ENCODE measurements around the gene ZFYVE21. TPM values are rescaled to one million over a fixed set of nuclear protein-coding genes. Genes with fewer than 3 reads are reported as not detected.

ZFYVE21 gene
- total RNA-seq, 1 experiment from 2014 or later, result 31.3 TPM

DNA sequence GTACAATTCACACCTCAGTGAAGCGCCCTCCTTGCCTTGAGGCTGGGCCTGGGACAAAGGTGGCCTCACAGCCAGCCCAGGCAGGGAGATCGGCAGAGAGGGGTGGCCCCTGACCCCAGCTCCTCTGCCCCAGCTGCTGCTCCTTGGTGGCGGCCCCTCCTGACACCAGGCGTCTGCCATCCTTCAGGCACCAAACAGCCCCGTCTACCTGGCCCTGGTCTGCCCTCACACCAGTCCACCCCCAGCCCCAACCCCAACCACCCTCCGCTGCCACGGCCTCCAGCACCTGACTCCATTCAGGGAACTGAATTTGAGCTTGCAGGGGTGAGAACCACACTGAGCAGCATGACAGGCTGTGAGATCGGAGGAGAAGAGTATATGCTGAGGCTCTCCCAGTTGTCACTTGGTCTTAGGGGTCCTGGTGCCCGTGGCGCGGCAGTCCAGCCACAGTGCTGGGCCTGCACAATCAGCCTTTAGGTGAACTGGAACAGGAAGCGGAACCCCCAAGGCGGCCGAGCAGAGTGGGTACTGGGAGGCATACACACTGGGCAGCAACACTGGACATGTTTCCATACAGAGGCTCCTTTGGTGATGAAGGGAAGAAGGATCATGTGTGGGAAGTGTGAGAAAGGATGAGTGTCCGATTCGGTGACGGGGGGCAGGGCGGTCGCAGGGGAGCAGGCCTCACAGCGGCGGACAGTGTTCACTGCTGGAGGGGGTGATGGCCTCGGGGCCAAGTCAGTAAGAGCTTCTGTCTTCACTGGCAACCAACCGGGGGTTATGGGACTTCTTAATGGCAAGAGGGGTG, 18.7 kb downstream of the ZFYVE21 start (continued):
- TF ChIP-seq, protein P1, sequence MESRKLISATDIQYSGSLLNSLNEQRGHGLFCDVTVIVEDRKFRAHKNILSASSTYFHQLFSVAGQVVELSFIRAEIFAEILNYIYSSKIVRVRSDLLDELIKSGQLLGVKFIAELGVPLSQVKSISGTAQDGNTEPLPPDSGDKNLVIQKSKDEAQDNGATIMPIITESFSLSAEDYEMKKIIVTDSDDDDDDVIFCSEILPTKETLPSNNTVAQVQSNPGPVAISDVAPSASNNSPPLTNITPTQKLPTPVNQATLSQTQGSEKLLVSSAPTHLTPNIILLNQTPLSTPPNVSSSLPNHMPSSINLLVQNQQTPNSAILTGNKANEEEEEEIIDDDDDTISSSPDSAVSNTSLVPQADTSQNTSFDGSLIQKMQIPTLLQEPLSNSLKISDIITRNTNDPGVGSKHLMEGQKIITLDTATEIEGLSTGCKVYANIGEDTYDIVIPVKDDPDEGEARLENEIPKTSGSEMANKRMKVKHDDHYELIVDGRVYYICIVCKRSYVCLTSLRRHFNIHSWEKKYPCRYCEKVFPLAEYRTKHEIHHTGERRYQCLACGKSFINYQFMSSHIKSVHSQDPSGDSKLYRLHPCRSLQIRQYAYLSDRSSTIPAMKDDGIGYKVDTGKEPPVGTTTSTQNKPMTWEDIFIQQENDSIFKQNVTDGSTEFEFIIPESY (IDR thresholded peaks at IDR 0.05; ENCODE audit: extremely low read depth, insufficient replicate concordance, low read length), result no peak
- TF ChIP-seq ATF3 (IDR thresholded peaks at IDR 0.05), result no peak
- TF ChIP-seq CEBPB (IDR thresholded peaks at IDR 0.05; ENCODE audit: low read depth), result no peak
- no peak for TF ChIP-seq ZNF274 (IDR thresholded peaks at IDR 0.05; ENCODE audit: low read depth, low read length)
- no peak for TF ChIP-seq SP1 (IDR thresholded peaks at IDR 0.05; ENCODE audit: low read depth)
- TF ChIP-seq MAX (IDR thresholded peaks at IDR 0.05), result no peak
- TF ChIP-seq EZH2phosphoT487 (IDR thresholded peaks at IDR 0.05; ENCODE audit: borderline replicate concordance), result no peak

DNA sequence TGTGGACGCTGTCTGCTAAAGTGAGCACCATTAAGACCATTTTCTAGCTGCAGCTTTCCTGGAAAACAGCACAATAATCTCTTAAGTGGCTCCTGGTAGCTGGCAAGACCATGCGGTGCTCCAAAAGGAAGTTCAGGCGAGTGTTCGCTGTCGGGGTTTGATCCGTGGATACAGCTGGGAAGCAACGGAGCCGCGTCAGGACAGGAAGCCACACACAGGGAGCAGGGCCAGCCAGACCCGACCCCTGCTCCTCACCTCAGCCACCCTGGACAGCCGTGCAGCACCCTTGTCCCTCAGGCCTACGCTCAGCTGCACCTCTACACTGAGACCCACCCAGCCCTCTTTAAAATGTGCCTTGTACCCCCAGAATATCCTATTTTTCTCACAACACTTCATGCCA, 19.4 kb downstream of the ZFYVE21 start:
- Histone ChIP-seq H3K4me3 (replicated peaks in 1 of 2; ENCODE audit: low read depth in 1 of 2, low read length in 2 of 2) (no peak overlapping the region), H3K9ac (ENCODE audit: low read length) (no peak overlapping the region), H3K4me1 (ENCODE audit: control insufficient read depth in 1 of 2, insufficient read depth in 2 of 2, low read length in 2 of 2) (no peaks in the 10 kb centered on the region), H3K27ac (ENCODE audit: low read depth, low read length) (no peak overlapping the region), H3K9me2 (ENCODE audit: insufficient read depth) (no peaks in the 10 kb centered on the region), H3K36me3 (ENCODE audit: control insufficient read depth in 1 of 2, insufficient read depth in 2 of 2, low read length in 2 of 2) (peaks cover 3 to 6% of the 10 kb centered on the region in 2 experiments; a peak in 3 of 4 replicates), H3K9me3 (ENCODE audit: control insufficient read depth in 1 of 2, insufficient read depth in 1 of 2, low read depth in 1 of 2, low read length in 2 of 2) (no peaks in the 10 kb centered on the region), H3K4me2 (ENCODE audit: low read length) (no peak overlapping the region), H4K20me1 (ENCODE audit: insufficient read depth) (no peaks in the 10 kb centered on the region), H3K27me3 (ENCODE audit: insufficient read depth, low read length) (no peaks in the 10 kb centered on the region), H2AFZ (ENCODE audit: low read depth, low read length, poor library complexity, severe bottlenecking) (no peak overlapping the region), H3K79me2 (ENCODE audit: insufficient read depth, low read length) (no peaks in the 10 kb centered on the region)
- intact Hi-C loops (cut with micrococcal nuclease), result no loop called here
- RAD21 ChIA-PET (ENCODE audit: low non-redundant PET in 1 of 2, low total read pairs in 2 of 2, uncharacterized antibody in 2 of 2, unreplicated experiment in 2 of 2), result no interaction called here
- TF ChIP-seq MAX (IDR thresholded peaks at IDR 0.05) (no peak), ATF3 (IDR thresholded peaks at IDR 0.05) (no peak), TCF7L2 (IDR thresholded peaks at IDR 0.05; ENCODE audit: borderline replicate concordance, extremely low read depth, insufficient read depth, insufficient read length) (no peak)
- CTCF ChIA-PET, result interaction anchor here (1.5 kb wide), 1 partner anchor 74 kb away, joined by 3 read pairs; no protein-coding TSS in a partner anchor
- no TSS peak for BruUV-seq (replicated peaks)
- no peak for ATAC-seq
- POLR2A ChIA-PET, result no interaction called here
- no peak for DNase-seq (ENCODE audit: low read depth, low spot score)
